ENCODE measurements around the gene MOCS3. TPM values are rescaled to one million over a fixed set of nuclear protein-coding genes. Genes with fewer than 3 reads are reported as not detected.

MOCS3 gene
- total RNA-seq, 2 experiments from 2014 or later, result 2.7 to 3.0 TPM

DNA sequence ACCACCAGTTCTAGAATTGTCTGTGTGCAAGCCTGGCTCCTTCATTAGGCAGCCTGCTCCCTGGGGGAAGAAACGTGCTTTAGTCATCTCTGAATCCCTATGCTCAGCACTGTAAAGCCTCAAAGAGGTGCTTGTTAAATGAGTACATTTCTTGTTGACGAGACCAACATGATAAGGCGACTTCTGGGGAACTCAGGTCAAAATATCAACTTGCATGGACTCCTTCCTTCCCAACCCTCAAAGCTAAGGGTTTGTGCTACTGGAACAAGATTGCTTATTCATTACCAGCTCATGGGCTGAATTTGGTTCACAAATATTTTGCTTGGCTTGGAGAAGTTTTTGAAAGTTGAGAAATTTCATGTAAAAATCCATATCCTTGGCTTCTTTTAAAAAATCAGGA, 53.7 kb downstream of the MOCS3 start:
- no peaks in the 10 kb centered on the region for H3K4me1 ChIP-seq (ENCODE audit: insufficient read depth, low read length)
- Mint-ChIP-seq H3K9me3 (no peaks in the 10 kb centered on the region), H3K4me3 (no peak overlapping the region), H3K27ac (no peak overlapping the region), H3K27me3 (peaks cover 32% of the 10 kb centered on the region), H3K4me1 (ENCODE audit: low read depth) (no peaks in the 10 kb centered on the region), H3K36me3 (ENCODE audit: low read depth) (no peaks in the 10 kb centered on the region)
- no peak for ATAC-seq (ENCODE audit: poor library complexity)
- no peaks in the 10 kb centered on the region for H3K36me3 ChIP-seq (ENCODE audit: insufficient read depth, low read length)
- ChIA-PET POLR2A (no interaction called here), CTCF (no interaction called here)
- no peaks in the 10 kb centered on the region for H3K9me3 ChIP-seq (ENCODE audit: control insufficient read depth in 1 of 2, insufficient read depth in 1 of 2, low read length in 2 of 2)
- intact Hi-C loops (cut with DNase I, micrococcal nuclease), result no loop called here
- no peak for DNase-seq
- H3K27me3 ChIP-seq (ENCODE audit: control insufficient read depth in 1 of 2, insufficient read depth in 2 of 2, low read length in 2 of 2), result peaks cover 0 to 10% of the 10 kb centered on the region in 2 experiments
- H3K27ac ChIP-seq (ENCODE audit: low read depth in 1 of 2, low read length in 2 of 2), result no peak overlapping the region
- TF ChIP-seq CTCF (IDR thresholded peaks at IDR 0.05), result no peak
- H3K4me3 ChIP-seq (ENCODE audit: low read length), result no peak overlapping the region

Other genes with a start within 250 kb of the MOCS3 start
- gene PARD6B, start 227.2 kb upstream of the MOCS3 start, total RNA-seq, result 1 to 10 TPM; 5.6 to 8.2 TPM
- gene BCAS4, start 163.8 kb upstream of the MOCS3 start, total RNA-seq, result 10 to 100 TPM; 19.0 to 20.9 TPM
- 10 to 100 TPM; 41.9 to 47.1 TPM for gene ADNP, start 27.4 kb upstream of the MOCS3 start, total RNA-seq
- gene DPM1, start 286 bp upstream of the MOCS3 start, total RNA-seq, result 10 to 100 TPM; 44.5 to 46.5 TPM
- not detected for gene KCNG1, start 64.3 kb downstream of the MOCS3 start, total RNA-seq